ENCODE results near the gene EIPR1.

The EIPR1 gene

DNA sequence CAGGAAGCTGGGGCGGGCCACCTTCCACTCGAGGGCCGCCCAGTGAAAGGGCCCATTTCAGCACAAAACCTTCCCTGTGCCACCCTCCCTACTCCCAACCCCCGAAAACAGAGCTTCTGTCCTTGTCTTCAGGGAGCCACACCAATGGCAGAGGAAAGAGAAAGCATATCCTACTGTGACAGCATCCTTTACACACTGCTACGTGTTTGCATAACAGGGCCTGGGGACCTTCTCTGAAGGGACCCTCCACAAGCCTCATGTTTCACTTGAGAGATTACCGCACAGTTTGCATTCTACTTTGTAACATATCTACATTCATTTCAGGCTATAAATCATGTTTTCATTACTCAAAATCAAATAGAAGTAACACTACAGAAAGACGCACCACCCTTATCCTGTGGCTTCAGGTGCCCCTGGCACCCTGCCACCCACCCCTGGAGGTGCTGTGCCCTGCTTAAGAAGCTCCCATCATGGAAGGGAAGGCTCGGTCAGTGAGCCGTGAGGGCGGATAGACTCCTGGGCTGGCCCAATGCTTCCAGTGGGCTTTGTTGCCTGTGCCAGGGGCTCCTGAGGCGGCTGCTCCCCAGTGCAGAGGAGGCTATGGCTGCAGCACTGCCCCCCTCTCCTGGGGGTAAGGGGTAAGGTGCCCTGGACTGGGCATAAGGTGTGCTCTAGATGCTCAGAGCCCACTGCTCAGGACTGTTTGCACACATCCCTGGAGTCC, 52.0 kb downstream of the EIPR1 start:
- TF ChIP-seq ISL1 (CRISPR knock-in tag; IDR thresholded peaks at IDR 0.05) (no peak), PPARA (CRISPR knock-in tag; IDR thresholded peaks at IDR 0.05; ENCODE audit: borderline replicate concordance) (no peak), ZNF565 (CRISPR knock-in tag; conservative IDR thresholded peaks at IDR 0.05; ENCODE audit: low read depth) (no peak), GLIS3 (CRISPR knock-in tag; IDR thresholded peaks at IDR 0.05) (no peak), TOX (CRISPR knock-in tag; IDR thresholded peaks at IDR 0.05; ENCODE audit: borderline replicate concordance) (no peak)
- TF ChIP-seq, protein P1, sequence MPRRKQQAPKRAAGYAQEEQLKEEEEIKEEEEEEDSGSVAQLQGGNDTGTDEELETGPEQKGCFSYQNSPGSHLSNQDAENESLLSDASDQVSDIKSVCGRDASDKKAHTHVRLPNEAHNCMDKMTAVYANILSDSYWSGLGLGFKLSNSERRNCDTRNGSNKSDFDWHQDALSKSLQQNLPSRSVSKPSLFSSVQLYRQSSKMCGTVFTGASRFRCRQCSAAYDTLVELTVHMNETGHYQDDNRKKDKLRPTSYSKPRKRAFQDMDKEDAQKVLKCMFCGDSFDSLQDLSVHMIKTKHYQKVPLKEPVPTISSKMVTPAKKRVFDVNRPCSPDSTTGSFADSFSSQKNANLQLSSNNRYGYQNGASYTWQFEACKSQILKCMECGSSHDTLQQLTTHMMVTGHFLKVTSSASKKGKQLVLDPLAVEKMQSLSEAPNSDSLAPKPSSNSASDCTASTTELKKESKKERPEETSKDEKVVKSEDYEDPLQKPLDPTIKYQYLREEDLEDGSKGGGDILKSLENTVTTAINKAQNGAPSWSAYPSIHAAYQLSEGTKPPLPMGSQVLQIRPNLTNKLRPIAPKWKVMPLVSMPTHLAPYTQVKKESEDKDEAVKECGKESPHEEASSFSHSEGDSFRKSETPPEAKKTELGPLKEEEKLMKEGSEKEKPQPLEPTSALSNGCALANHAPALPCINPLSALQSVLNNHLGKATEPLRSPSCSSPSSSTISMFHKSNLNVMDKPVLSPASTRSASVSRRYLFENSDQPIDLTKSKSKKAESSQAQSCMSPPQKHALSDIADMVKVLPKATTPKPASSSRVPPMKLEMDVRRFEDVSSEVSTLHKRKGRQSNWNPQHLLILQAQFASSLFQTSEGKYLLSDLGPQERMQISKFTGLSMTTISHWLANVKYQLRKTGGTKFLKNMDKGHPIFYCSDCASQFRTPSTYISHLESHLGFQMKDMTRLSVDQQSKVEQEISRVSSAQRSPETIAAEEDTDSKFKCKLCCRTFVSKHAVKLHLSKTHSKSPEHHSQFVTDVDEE (CRISPR knock-in tag; IDR thresholded peaks at IDR 0.05): no peak
- TF ChIP-seq, protein P2, sequence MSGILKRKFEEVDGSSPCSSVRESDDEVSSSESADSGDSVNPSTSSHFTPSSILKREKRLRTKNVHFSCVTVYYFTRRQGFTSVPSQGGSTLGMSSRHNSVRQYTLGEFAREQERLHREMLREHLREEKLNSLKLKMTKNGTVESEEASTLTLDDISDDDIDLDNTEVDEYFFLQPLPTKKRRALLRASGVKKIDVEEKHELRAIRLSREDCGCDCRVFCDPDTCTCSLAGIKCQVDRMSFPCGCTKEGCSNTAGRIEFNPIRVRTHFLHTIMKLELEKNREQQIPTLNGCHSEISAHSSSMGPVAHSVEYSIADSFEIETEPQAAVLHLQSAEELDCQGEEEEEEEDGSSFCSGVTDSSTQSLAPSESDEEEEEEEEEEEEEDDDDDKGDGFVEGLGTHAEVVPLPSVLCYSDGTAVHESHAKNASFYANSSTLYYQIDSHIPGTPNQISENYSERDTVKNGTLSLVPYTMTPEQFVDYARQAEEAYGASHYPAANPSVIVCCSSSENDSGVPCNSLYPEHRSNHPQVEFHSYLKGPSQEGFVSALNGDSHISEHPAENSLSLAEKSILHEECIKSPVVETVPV (CRISPR knock-in tag; IDR thresholded peaks at IDR 0.05): no peak
- no peak for ATAC-seq

DNA sequence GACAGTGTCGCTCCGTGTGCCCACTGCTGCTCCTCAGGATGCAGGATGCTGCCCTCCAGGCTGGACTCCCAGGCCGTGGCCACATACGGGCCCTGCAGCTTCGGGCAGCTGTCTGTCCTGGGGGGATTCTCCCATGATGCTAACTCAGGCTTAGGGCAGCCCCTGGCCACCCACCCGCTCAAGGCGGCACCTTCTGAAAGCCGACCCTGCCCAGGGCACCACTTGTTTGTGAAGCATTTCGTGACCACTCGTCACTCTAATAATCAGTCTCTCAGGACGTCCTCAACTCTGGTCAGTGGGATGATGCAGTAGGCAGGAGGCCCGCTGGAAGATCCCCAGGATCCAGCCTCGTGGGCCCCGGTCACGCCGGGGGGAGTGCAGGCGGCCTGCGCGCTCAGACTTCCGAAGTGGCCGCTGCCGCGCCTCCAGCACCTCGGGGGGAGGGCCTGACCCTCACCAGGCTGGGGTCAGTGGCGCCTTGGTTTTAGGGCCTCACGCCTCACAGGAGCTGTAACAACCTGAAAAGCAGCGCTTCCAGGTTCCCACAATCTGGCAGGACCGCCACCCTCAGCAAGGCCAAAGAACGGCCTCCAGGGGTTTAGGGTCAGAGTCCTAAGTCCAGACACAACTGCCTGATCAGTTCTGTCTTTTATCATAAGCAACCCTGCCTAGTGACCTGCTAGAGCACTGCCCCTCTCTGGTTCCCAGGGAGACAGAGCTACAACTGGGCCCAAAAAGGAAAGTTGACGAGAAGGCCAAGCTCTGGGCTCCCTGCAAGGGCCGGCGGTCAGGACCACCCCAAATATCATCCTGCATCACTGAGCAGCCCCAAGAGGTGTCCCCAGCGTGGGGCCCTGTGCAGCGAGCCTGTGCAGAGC, 53.0 kb downstream of the EIPR1 start:
- TF ChIP-seq ZNF565 (CRISPR knock-in tag; conservative IDR thresholded peaks at IDR 0.05; ENCODE audit: low read depth): no peak
- no peak for TF ChIP-seq OSR1 (CRISPR knock-in tag; IDR thresholded peaks at IDR 0.05)
- TF ChIP-seq TOX (CRISPR knock-in tag; IDR thresholded peaks at IDR 0.05; ENCODE audit: borderline replicate concordance): no peak
- no peak for TF ChIP-seq TCF4 (CRISPR knock-in tag; IDR thresholded peaks at IDR 0.05; ENCODE audit: borderline replicate concordance)
- TF ChIP-seq ZNF8 (CRISPR knock-in tag; IDR thresholded peaks at IDR 0.05): no peak
- TF ChIP-seq, protein P3, sequence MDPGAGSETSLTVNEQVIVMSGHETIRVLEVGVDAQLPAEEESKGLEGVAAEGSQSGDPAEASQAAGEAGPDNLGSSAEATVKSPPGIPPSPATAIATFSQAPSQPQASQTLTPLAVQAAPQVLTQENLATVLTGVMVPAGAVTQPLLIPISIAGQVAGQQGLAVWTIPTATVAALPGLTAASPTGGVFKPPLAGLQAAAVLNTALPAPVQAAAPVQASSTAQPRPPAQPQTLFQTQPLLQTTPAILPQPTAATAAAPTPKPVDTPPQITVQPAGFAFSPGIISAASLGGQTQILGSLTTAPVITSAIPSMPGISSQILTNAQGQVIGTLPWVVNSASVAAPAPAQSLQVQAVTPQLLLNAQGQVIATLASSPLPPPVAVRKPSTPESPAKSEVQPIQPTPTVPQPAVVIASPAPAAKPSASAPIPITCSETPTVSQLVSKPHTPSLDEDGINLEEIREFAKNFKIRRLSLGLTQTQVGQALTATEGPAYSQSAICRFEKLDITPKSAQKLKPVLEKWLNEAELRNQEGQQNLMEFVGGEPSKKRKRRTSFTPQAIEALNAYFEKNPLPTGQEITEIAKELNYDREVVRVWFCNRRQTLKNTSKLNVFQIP (CRISPR knock-in tag; IDR thresholded peaks at IDR 0.05; ENCODE audit: borderline replicate concordance, low read depth): no peak
- TF ChIP-seq ZFP3 (CRISPR knock-in tag; IDR thresholded peaks at IDR 0.05): no peak
- TF ChIP-seq, protein P2 (CRISPR knock-in tag; IDR thresholded peaks at IDR 0.05): no peak
- ATAC-seq: no peak

DNA sequence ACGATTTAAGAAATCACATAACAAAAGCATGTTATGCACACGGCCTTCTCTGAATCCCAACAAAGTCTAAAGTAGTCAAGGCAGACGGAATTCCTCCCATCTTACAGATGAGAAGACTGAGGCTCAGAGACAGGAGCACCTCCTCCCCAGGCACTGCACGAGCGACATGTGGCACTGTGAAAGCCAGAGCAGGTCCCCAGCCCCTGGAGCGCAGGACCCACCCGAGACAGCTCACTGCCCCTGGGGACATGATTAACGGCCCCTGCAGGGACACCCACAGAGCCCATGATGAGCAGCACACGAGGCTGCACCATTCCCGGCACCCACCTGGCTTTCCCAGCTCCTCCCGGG, 53.6 kb downstream of the EIPR1 start:
- TF ChIP-seq ESRRG (CRISPR knock-in tag; IDR thresholded peaks at IDR 0.05) (no peak), CSDC2 (CRISPR knock-in tag; IDR thresholded peaks at IDR 0.05) (no peak), TOX (CRISPR knock-in tag; IDR thresholded peaks at IDR 0.05; ENCODE audit: borderline replicate concordance) (no peak), ZNF70 (CRISPR knock-in tag; IDR thresholded peaks at IDR 0.05) (no peak), SNAI2 (CRISPR knock-in tag; IDR thresholded peaks at IDR 0.05) (no peak), GLIS3 (CRISPR knock-in tag; IDR thresholded peaks at IDR 0.05) (no peak), PPARA (CRISPR knock-in tag; IDR thresholded peaks at IDR 0.05; ENCODE audit: borderline replicate concordance) (no peak), OSR1 (CRISPR knock-in tag; IDR thresholded peaks at IDR 0.05) (no peak)
- TF ChIP-seq, protein P1 (CRISPR knock-in tag; IDR thresholded peaks at IDR 0.05): no peak
- TF ChIP-seq, protein P4, sequence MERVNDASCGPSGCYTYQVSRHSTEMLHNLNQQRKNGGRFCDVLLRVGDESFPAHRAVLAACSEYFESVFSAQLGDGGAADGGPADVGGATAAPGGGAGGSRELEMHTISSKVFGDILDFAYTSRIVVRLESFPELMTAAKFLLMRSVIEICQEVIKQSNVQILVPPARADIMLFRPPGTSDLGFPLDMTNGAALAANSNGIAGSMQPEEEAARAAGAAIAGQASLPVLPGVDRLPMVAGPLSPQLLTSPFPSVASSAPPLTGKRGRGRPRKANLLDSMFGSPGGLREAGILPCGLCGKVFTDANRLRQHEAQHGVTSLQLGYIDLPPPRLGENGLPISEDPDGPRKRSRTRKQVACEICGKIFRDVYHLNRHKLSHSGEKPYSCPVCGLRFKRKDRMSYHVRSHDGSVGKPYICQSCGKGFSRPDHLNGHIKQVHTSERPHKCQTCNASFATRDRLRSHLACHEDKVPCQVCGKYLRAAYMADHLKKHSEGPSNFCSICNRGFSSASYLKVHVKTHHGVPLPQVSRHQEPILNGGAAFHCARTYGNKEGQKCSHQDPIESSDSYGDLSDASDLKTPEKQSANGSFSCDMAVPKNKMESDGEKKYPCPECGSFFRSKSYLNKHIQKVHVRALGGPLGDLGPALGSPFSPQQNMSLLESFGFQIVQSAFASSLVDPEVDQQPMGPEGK (CRISPR knock-in tag; IDR thresholded peaks at IDR 0.05; ENCODE audit: borderline replicate concordance): no peak
- ATAC-seq: no peak
